ENCODE measurements around the gene TMEM222.

The TMEM222 gene

DNA sequence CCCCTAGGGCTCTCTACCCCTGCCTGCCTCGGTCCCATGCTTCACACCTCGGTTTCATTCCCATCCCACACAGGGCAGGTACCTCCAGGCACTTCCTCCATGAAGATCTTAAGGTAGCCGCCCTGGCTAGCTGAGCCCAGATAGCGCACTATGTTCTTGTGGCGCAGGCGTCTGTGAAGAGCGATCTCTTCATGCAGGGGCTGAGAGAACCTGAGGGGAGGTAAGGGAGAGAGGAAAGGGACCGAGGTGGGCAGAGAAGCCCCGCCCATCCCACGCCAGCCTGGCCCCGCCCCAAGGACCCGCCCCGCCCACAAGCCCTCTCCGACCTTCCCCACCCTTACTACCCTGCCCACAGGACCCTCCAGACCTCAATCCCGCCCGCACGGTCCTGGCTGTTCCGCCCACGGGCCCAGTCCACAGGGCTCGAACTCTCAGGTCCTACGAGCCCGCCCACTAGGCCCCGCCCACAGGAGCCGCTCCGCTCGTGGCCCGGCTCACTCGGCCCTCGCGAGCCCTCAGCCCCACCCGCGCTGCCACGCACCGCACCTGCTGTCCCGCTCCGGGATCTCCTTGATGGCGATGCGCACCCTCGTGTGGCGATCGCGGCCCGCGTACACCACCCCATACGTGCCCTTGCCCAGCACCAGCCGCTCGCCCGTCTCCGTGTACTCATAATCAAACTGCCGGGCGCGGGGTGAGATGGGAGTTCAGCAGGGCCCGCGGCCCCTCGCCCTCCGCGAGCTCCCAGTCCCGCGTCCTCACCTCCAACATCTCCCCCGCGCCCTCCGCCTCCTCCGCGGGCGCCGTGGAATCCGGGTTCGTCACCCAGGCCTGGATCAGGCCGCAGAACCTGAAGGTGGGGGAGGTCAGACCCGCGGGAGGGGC lies 38.4 kb downstream of the TMEM222 start:
- no peak for DNase-seq

DNA sequence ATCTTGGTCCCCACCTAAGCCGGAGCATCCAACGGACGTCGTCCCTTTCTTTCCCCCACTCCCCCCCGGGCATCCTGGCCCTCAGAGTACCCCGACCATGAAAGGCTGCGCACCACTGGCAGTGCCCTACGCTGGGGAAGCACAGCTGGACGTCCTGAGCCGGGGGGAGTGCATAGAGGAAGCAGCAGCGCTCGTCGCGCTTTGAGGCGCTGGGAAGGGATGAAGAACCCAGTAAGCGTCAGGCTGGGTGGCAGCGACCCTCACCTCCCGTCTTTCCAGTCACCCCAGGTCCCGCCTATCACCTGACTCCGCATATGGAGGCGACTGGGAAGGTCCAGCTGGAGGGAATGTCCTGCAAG lies 39.1 kb downstream of the TMEM222 start:
- no peak for DNase-seq

DNA sequence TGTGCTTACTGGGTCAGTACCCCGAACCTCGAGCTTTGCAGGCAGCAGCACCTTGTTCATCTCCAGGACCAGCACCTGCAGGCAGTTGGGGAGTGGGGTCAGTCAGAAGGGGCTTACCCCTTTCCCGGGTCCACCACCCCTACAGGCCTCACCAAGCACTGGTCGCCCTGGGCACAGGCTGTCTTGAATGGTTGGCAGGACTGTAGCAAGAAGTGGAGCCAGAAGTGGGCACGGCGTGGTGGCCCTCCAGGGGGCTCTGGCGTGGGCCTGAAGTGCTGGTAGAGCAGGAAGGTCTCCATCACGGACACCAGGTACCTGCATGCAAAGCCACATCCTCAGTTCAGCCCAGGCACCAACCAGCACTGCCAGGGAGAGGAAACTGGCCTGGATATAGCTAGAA lies 39.6 kb downstream of the TMEM222 start:
- no peak for DNase-seq

DNA sequence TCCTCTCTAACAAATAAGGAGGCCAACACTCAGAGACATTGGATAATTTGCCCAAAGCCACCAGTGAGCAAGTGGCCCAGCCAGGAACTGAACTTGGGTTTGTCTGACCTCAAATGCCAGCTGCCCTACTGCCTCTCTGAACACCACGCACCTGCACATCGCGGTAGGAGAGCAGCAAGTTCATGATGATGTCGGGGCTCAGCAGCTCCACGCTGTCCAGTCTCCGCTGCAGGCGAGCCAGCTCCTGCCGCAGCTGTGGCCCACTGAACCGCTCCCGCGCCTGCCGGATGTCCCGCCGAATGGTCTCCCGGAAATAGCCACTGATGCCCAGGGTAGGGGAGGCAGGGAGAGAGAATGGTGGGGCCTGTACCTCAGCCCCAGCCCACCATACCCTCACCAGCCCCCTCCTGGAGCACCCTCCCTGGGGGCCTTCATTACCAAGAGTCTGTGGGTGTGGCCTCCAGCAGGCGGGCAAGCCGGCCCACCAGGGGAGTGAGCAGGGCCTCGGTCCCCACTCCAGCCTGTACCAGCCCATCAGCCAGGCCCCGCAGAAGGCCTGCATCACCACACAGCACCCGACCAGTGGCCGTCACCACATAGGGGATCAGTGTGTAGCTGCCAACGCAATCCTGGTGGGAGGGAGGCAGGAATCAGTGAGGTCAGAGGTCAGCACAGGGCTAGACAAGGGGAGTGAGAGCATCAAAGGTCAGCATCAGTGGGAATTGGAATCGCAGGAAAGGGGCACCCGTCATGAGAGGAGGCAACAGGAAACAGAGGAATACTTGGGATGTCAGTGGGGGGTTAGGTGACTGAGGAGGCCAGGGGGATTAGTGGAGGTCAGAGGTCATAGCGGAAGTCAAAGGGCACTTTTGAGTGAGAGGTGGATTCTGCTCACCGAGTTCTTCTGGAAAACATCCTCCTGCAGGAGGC lies 42.1 kb downstream of the TMEM222 start:
- DNase-seq: no peak

DNA sequence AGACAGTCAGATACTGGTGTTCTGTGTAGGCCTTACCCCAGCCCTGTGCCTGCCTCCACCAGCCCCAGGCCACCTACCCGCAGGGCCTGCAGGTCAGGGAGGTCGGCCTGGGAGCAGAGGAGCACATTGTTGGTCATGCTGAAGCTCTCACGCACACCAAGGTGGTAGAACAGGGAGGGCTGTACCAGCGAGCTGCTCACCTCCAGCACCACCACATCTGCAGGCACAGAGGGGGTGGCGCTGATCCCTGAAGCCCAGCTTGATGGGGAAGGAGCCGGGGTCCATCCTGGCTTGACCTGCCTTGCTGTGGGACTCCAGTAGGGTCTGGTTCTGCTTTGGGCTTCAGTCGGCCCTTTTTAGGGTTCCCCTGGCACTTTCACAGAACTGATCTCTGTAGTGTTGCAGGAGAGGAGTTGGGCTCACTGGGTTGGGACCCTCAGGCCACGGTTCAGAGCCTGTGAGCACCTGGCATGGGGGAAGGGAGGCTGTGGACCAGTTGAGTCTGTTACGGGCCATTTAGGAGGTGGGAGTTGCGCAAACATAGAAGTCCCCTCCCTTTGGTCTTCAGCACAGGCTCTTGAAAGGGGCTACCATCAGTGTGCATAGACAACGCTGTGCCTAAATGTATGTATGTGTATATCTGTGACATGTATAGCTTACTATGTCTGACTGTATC lies 42.9 kb downstream of the TMEM222 start:
- DNase-seq: no peak

DNA sequence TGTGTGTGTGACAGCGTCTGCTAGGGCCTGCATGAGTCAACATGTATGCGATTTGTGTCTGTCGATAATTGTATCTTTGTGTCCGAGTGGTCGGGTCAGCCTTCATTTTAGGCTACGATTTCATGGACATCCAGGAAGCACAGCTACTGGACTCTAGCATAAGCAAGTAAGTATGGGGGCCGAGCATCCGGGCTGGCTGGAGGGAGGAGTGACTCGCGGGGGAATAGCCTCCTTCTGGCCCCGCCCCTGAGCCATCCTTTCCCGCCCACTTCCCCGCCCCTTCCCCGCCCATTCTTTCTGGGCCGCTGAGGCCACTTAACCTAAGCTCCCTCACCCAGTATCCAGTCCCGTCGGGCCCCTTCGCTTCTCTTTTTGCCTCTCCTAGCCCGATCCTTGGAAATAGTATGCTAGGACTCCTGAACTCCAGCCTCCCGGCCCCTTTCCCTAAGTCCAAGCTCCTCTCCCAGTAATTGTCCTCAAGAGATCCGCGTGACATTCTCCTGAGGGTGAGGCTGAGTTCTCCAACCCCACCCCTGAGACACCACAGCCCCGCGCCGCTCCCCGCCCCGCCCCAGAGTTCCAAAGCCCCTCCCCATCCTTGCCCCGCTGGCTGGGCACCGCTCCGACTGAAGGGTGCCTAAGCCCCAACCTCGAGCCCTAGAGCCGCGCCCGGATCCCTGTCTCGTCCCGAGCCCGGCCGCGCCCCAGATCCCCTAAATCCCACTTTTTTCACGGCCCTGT lies 43.6 kb downstream of the TMEM222 start:
- DNase-seq: peak; percentile 60

DNA sequence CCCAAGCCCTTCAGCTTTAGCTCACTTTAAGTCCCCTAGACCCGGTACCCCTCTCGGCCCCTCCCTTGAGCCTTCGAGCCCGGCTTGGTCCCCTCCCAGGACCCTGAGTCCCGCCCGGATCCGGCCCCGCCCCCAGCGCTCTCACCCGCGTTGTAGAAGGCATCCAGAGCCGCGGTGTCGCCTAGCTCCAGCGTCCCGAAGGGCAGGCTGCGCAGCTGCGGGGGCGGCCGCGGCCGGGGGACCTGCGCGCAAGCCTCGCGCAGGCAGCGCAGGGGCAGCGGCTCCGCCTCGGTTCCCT lies 44.1 kb downstream of the TMEM222 start:
- peak; percentile 54 for DNase-seq

DNA sequence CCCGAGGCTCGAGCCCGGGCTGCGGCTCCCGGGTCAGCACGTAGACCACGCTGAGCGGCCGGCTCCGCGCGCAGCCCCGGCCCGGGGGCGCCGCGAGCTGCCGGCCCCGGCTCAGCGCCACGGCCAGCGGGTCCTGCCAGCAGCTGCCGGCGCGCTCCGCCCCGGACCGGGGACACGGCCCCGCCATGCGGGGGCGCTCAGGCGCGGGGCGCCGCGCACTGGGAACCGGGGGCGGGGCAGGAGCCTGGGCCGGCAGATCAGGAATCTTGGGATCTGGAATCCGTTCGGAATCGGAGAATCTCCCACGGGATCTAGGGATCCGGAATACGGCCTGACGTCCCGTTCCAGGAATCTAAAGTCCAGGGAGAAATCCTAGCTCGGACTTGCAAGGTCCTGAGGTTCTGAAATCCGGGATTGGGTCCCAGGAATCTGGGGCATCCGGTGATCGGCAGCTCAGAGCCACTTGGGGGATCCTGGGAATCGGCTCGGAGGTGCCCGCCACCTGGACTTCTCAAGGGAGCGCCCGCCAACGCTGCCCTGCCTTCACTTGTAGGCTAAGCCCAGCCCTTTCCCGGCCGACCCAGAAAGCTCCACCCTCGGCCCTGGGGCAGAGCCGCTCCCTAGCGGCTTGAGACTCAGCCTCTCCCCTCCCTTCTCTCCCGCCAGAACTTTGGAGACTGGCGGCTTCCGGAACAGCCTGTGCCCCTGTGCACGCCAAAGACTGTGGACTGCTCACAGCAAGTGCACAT lies 44.6 kb downstream of the TMEM222 start, which contains the start of gene MAP3K6:
Gene MAP3K6 (minus strand): TSS at position 551 of the 749 bp plus-strand sequence. CDS start 364 bp downstream, at position 187.
- DNase-seq: peak; percentile 4

DNA sequence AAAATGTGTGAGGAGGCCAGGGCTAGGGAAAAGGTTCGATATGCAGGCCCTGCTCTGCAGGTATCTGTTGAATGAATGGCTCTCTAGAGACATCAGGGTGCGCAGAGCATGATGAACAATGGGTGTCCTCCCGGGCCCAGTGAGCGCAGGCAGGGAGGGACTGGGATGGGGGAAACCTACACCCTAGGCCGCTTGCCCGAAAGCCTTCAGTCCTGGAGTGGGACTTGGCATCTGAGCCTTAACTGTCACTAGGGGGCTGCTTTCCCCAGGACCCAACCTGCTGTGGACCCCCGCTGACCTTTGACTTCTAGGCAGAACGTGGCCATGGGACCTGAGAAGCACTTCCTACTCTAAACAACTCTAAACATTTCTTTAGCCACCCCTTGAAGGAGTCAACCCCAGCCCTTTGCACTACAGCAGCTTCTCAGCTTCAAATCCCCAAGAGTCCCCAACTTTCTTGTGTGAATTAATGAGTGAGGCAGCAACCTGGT lies 45.2 kb downstream of the TMEM222 start:
- no peak for DNase-seq

DNA sequence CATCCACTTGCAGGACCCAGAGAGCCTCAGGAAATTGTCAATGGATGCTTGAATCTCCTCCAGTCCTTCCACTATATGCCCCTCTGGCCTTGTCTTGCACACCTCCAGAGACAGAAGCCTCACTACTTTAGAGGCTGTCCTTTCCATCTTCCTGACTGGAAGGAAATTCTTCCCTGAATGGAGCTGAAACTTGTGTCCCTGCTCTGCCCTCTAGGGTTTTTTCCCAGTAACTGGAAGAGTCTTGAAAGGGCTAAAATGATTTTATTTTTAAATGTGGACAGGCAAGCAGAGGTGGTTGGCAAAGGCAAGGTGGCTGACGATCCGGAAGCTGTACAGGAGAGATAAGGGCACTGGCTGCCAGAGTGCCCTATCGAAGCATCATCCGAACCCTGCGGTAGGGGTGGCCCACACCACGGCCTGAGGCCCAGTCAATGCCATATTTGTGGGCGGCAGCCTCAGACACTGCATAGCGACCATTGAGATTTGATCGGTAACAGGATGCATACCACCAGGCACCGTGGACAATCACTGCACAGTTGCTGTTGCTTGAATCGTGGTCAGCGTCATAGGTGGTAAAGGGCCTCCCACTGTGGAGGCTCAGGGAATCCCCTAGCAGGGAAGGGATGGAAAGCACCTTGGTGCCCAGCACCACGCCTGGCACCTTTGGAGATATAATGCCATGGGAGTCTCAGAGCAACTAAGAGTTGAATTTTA lies 47.1 kb downstream of the TMEM222 start:
- DNase-seq: no peak

DNA sequence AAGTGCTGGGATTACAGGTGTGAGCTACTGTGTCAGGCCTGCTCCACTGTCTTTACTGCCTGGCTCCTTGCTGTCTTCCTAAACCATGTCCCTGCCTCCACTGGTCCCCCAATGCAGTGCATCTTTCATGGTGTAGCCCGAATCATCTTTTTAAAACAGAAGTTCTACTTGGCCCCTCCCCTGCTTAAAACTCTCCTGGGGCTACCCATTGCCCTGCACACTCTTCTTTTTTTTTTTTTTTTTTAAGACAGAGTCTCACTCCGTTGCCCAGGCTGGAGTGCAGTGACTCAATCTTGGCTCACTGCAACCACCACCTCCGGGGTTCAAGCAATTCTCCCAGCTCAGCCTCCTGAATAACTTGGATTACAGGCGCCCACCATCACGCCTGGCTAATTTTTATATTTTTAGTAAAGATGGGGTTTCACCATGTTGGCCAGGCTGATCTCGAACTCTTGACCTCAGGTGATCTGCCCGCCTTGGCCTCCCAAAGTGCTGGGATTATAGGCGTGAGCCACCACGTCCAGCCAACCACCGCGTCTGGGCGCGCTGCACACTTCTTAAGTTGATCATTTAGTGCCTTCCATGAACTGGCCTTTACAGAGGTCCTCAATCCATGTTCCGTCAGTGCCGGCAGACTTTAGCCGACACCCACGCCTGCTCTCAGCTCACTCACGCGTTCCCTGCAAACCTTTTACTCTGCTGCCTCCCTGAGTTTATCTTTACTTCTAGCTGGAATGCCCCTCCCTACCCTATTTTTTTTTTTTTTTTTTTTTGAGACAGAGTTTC lies 50.3 kb downstream of the TMEM222 start:
- DNase-seq: no peak

DNA sequence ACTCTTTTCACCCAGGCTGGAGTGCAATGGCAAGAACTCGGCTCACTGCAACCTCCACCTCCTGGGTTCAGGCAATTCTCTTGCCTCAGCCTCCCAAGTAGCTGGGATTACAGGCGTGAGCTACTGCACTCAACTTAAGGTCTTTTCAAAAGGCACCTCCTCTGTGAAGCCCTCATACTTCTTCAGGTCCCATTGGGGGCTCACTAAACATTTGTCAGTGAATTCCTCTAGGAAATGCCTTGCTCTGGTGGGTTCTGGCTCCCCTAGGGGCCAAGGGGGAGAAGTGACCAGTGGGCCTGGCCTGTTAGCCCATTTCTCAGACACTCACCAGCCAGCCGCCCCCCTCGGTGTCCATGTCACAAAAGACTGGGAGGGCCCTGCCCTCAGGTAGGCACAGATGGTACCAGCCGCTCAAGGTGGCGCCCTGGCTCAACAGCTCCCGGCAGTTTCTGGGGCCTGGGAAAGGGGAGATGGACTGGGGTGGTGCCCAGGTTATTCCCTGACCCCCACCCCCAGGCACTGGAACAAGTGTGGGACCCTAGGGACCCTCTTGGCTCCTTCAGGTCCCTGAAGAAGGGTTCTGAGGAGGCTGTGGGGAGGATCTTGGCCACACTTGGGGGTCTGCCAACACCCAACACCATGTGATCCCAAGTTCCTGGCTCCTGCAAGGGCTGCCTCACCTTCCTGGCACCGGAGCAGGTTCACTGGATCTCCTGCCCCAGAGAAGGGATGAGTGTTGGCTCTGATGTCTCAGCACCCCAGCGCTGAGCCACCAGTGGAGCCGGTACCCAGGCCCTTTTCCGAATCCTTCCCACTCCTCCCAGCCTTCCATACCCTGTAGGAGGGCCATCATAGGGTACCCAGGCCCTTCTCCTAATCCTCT lies 51.1 kb downstream of the TMEM222 start:
- no peak for DNase-seq

DNA sequence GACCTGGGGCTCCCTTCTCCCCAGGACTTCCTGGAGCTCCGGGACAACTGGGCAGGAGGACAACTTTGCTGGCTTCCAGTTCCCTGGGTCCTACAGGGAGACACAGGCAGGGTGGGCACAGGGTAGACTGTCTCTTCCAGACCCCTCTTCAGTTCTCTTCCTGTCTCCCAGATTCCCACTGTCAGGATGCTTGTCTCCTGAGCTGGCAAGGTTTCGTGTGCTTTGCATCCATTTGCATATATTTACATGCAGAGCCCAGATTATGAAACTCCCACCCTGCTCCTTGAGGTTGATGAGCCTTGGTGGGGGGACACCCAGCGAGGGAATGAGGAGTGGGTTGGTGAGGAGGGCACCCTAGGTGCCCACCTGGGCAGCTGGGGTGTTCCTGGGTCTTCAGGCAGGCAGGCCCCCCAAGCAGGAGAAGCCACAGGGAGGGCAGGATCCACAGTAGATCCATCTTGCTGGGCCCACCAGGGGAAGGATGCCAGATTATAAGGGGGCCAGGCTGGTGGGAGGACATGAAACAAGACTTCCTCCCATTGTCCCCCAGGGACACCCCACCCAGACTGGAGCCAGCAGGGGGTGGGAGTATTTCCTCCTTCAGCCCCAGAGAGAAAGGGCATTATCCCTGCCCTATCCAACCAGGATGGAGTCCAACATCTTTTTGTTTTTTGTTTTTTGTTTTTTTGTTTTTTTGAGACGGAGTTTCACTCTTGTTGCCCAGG lies 52.6 kb downstream of the TMEM222 start, which contains the start of gene FCN3:
Gene FCN3 (minus strand): TSS at position 463 of the 725 bp plus-strand sequence. CDS start 6 bp downstream, at position 457.
- no peak for DNase-seq

DNA sequence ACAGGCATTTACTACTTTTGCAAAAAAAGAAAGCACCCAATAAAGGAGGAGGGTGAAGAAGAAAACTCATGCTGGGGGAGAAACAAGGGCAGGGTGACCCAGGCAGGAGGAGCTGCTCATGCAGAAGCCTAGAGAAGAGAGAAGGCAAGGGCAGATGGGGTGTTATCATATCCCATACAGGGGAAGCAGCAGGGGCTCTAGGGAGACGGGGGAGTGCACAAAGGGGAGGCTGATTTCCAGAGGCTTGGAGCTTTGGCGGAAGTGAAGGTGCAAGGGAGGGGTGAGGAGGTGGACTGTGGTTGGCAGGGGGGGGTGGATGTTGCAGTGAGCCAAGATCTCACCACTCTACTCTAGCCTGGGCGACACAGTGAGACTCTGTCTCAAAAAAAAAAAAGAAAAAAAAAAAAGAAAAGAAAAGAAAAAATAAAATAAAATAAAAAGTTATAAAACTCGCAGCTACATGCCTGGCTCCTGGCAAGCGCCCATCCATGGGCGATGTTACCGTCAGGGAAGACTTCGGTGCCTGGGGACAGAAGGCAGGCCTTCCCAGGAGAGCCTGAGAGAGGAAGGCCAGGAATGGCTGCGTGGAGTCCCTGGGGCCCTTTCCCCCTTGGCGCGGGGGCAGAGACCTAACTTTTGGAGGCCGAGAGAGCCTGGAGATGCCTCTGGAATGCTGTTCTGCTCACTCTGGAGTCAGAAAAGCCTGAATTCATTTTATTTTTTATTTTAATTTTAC lies 56.0 kb downstream of the TMEM222 start:
- no peak for DNase-seq

DNA sequence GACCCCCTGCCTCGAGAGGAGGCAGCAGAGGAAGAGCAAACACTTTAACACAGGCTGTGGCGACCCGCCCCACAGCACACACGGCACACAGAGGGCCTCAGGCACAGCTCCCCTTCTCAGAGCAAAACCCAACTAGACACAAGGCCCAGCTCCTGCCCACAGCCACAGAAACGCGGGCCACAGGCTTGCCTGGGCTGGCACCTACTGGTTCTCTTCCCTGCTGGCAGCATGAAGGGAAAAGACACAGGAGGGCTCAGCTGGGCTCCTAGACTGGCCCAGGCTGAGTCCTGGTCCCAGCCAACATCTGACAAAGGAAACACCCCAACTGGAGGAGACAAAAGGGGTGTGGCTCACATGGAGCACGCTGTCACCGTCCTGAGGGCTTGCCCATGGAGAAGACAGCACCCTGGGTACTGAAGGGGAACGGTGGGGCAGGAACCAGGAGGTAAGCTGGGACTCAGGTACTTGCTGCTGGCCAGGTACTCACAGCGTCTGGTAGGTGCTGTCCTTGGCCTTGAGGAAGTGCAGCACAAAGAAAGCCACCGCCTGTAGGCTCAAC lies 57.7 kb downstream of the TMEM222 start:
- DNase-seq: no peak

DNA sequence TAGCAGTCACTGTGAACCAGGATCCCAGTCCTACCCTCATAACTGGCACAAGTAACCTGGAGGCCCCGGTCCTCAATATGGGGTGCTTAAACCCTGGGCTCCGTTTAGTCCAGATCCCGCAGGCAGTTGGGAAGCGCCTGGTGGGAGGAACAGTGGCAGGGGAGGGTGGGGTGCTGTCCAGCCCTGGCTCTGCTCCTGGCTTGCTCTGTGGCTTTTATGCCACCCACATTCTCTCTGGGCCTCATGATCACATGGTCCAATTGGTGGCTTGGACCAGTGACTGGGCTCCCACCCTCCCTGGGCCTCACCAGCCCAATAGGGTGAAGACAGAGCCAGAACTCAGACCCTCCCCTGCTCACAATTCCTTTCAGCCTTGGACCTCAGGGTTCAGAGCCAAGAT lies 58.3 kb downstream of the TMEM222 start:
- no peak for DNase-seq
